ENCODE results near the gene TIGIT. TPM values are rescaled to one million over a fixed set of nuclear protein-coding genes. Genes with fewer than 3 reads are reported as not detected.

Gene TIGIT
- total RNA-seq, 1 donor from 2014 or later: 4.7 TPM

DNA sequence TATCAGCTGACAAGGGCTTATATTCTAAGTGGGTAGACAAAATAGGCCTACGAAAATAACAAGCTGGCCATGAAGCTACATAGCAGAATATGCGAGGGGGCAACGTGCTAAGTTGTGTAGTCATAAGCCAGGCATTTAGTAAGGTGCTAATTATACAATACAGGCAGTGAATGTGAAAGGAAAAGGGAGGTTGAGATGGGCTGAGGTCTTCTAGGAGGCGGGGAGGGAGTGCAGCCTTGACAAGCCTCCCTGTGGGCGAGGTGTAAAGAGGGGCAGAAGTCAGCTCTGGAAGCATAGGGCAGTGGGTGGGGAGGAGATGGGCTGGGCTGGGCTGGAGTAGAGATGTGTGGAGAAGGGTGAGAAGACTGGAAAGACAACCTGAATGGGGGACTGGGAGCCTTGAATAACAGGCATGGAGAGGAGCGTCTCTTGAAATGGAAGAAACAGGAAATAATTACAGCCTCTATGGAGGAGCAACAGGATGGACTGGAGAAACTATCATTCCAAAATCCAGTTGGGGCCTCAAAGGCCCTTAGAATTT is 1.2 kb downstream of the TIGIT start:
- Mint-ChIP-seq H3K4me3 (peak overlapping the region; percentile 28), H3K36me3 (ENCODE audit: low read depth) (no peaks in the 10 kb centered on the region), H3K9me3 (no peaks in the 10 kb centered on the region), H3K27ac (peak overlapping the region; percentile 2), H3K4me1 (peaks cover 19% of the 10 kb centered on the region), H3K27me3 (no peaks in the 10 kb centered on the region)
- intact Hi-C loops (cut with micrococcal nuclease): loop anchor here (5.0 kb wide), 1 partner anchor 53 kb away; no protein-coding TSS in a partner anchor
- peak; percentile 50 for DNase-seq

DNA sequence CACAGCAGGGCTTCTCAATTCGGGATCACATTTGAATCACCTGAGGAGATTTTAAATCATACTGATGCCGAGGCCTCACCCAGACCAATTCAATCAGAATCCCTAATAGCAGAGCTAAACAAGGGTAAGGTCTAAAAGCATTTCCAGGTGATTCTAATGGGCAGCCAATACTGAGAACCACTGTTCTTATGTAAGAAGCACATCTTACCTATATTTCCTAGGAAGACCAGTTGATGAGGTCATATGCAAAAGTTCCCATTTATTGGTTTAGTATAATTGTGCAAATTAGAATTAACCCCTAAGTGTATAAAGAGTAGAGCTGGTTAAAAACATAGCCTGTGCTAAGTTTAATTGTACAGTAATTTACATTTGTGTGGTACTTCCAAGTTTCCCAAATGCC is 2.1 kb downstream of the TIGIT start:
- no peaks in the 10 kb centered on the region for H3K9me3 Mint-ChIP-seq
- H3K27me3 Mint-ChIP-seq: no peaks in the 10 kb centered on the region
- no peak overlapping the region for H3K4me3 Mint-ChIP-seq
- no peak overlapping the region for H3K27ac Mint-ChIP-seq
- no peak for DNase-seq
- intact Hi-C loops (cut with micrococcal nuclease): loop anchor here (1.0 kb wide), 1 partner anchor 142 kb away; no protein-coding TSS in a partner anchor
- peaks cover 18% of the 10 kb centered on the region for H3K4me1 Mint-ChIP-seq
- no peaks in the 10 kb centered on the region for H3K36me3 Mint-ChIP-seq (ENCODE audit: low read depth)

DNA sequence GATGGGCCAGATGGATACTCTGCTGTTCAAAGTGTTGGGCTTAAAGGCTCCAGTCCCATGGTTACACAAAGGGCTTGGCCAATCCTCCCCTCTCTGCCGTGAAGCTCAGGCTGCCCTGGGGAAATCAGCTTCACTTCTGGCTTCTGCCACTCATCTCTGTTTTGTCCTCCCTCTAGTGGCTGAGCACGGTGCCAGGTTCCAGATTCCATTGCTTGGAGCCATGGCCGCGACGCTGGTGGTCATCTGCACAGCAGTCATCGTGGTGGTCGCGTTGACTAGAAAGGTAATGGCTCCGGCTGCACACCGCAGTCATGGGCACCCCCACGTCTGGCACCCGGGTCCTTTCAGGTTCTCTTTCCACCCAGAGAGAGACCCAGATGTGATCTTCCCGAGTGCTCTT is 5.6 kb downstream of the TIGIT start:
- Mint-ChIP-seq H3K36me3 (ENCODE audit: low read depth) (no peaks in the 10 kb centered on the region), H3K4me1 (peaks cover 11% of the 10 kb centered on the region), H3K27me3 (no peaks in the 10 kb centered on the region), H3K9me3 (no peaks in the 10 kb centered on the region), H3K27ac (no peak overlapping the region), H3K4me3 (no peak overlapping the region)
- intact Hi-C loops (cut with micrococcal nuclease): no loop called here
- peak; percentile 69 for DNase-seq

DNA sequence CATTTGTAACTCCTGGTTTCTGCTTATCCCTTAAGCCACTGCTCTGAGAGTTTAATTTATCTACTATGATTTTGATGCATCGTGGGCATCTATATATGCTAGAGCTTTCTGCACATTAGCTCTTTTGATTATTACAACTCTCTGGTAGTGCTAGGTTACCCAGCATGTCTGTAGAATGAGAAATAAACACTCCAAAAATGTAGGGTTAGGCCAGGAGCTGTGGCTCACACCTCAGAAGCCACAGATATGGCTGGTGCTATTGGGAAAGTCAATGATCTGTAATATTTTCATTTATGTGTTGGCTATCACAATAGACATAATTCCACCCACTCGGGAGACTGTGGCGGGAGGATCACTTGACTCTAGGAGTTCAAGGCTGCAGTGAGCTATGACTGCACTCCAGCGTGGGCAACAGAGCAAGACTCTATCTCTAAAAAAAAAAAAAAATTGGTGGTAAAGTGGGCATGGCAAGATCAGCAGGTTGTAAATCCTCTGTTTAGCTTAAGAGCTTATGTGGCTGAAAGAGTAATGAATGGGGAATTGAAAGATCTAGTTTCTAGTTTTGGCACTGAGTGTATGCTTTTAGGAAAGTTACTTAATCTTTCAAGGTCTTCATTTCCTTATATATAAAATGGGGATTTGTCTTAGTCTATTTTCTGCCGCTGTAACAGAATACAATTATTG is 6.3 kb downstream of the TIGIT start:
- DNase-seq: peak; percentile 37
- intact Hi-C loops (cut with micrococcal nuclease): no loop called here
- H3K4me3 Mint-ChIP-seq: no peak overlapping the region
- no peaks in the 10 kb centered on the region for H3K36me3 Mint-ChIP-seq (ENCODE audit: low read depth)
- H3K27me3 Mint-ChIP-seq: no peaks in the 10 kb centered on the region
- H3K9me3 Mint-ChIP-seq: peaks cover 3% of the 10 kb centered on the region
- peaks cover 6% of the 10 kb centered on the region for H3K4me1 Mint-ChIP-seq
- no peak overlapping the region for H3K27ac Mint-ChIP-seq

DNA sequence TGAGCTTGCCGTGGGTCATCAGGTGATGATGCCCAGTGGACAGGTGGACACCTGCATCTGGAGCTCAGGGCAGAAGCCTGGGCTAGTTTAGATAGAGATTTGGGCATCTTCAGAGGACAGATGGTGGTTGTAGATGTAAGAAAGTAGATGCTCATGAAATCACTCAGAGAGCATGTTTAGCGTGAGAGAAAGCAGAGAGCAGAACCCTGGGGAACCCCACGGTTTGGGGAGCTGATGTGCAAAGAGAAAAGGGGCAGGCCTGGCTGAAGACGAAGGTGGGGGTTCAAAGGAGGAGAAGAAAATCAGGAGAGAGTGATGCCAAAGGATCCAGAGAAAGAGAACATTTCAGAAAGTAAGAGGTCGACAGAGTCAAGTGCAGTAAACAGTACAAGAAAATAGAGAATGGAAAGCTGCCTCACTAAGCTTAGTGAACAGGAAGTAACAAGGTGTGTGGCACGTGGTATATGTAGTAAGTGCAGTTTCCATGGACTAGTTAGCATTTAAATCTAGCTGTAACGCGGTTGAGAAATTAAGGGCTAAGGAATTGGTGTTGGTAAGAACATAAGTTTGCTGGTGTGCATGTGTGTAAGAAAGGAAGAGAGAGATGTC is 13.5 kb downstream of the TIGIT start:
- intact Hi-C loops (cut with micrococcal nuclease): no loop called here
- no peak for DNase-seq
- Mint-ChIP-seq H3K4me3 (peak overlapping the region; percentile 13), H3K9me3 (peaks cover 14% of the 10 kb centered on the region), H3K36me3 (ENCODE audit: low read depth) (no peaks in the 10 kb centered on the region), H3K4me1 (peaks cover 28% of the 10 kb centered on the region), H3K27ac (peak overlapping the region; percentile 83), H3K27me3 (no peaks in the 10 kb centered on the region)

DNA sequence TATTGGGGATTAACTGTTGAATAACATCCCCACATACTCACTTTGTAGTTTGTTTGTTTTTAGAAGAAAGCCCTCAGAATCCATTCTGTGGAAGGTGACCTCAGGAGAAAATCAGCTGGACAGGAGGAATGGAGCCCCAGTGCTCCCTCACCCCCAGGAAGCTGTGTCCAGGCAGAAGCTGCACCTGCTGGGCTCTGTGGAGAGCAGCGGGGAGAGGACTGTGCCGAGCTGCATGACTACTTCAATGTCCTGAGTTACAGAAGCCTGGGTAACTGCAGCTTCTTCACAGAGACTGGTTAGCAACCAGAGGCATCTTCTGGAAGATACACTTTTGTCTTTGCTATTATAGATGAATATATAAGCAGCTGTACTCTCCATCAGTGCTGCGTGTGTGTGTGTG is 14.0 kb downstream of the TIGIT start:
- H3K9me3 Mint-ChIP-seq: peaks cover 14% of the 10 kb centered on the region
- H3K4me1 Mint-ChIP-seq: peaks cover 28% of the 10 kb centered on the region
- H3K36me3 Mint-ChIP-seq (ENCODE audit: low read depth): no peaks in the 10 kb centered on the region
- no peak overlapping the region for H3K4me3 Mint-ChIP-seq
- DNase-seq: no peak
- H3K27me3 Mint-ChIP-seq: no peaks in the 10 kb centered on the region
- H3K27ac Mint-ChIP-seq: peak overlapping the region; percentile 92
- intact Hi-C loops (cut with micrococcal nuclease): loop anchor here (1.0 to 2.0 kb wide), 3 partner anchors 8 to 21 kb away; no protein-coding TSS in a partner anchor

DNA sequence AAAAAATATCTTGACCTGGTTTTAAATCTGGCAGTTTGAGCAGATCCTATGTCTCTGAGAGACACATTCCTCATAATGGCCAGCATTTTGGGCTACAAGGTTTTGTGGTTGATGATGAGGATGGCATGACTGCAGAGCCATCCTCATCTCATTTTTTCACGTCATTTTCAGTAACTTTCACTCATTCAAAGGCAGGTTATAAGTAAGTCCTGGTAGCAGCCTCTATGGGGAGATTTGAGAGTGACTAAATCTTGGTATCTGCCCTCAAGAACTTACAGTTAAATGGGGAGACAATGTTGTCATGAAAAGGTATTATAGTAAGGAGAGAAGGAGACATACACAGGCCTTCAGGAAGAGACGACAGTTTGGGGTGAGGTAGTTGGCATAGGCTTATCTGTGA is 14.5 kb downstream of the TIGIT start:
- H3K27me3 Mint-ChIP-seq: no peaks in the 10 kb centered on the region
- H3K9me3 Mint-ChIP-seq: peaks cover 15% of the 10 kb centered on the region
- peaks cover 29% of the 10 kb centered on the region for H3K4me1 Mint-ChIP-seq
- H3K4me3 Mint-ChIP-seq: peak overlapping the region; percentile 49
- no peak for DNase-seq
- intact Hi-C loops (cut with micrococcal nuclease): loop anchor here (1.0 to 2.0 kb wide), 3 partner anchors 8 to 20 kb away; no protein-coding TSS in a partner anchor
- H3K36me3 Mint-ChIP-seq (ENCODE audit: low read depth): no peaks in the 10 kb centered on the region
- peak overlapping the region; percentile 92 for H3K27ac Mint-ChIP-seq

DNA sequence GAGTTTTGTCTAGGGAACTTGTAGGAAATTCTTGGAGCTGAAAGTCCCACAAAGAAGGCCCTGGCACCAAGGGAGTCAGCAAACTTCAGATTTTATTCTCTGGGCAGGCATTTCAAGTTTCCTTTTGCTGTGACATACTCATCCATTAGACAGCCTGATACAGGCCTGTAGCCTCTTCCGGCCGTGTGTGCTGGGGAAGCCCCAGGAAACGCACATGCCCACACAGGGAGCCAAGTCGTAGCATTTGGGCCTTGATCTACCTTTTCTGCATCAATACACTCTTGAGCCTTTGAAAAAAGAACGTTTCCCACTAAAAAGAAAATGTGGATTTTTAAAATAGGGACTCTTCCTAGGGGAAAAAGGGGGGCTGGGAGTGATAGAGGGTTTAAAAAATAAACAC is 15.0 kb downstream of the TIGIT start:
- Mint-ChIP-seq H3K9me3 (peaks cover 18% of the 10 kb centered on the region), H3K27me3 (no peaks in the 10 kb centered on the region), H3K4me3 (peak overlapping the region; percentile 49), H3K4me1 (peaks cover 33% of the 10 kb centered on the region), H3K36me3 (ENCODE audit: low read depth) (no peaks in the 10 kb centered on the region), H3K27ac (peak overlapping the region; percentile 92)
- peak; percentile 79 for DNase-seq
- intact Hi-C loops (cut with micrococcal nuclease): loop anchor here (1.0 to 2.0 kb wide), 3 partner anchors 7 to 20 kb away; no protein-coding TSS in a partner anchor

DNA sequence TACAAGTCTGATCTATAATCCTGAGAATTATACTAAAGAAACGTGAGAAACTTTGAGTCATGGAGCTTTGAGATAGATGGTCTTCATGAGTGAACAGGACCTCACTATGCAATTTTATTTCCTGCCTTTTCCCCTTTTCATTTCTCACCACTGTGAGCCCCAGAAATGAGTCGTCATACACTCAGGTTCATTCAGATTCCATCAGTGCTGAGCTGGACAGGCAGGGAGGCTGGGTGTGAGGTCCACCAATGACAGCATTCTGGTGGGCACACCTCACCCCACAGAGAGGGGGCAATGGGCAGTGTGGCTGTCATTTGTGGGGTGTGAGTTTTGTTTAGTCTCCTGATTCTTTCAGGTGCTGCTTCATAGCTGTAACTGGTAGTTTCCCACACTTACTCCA is 16.9 kb downstream of the TIGIT start:
- Mint-ChIP-seq H3K4me3 (no peak overlapping the region), H3K4me1 (peaks cover 48% of the 10 kb centered on the region), H3K27ac (peak overlapping the region; percentile 71), H3K9me3 (peaks cover 10% of the 10 kb centered on the region), H3K27me3 (no peaks in the 10 kb centered on the region), H3K36me3 (ENCODE audit: low read depth) (no peaks in the 10 kb centered on the region)
- no peak for DNase-seq
- intact Hi-C loops (cut with micrococcal nuclease): loop anchor here (1.0 kb wide), 1 partner anchor 22 kb away; no protein-coding TSS in a partner anchor

DNA sequence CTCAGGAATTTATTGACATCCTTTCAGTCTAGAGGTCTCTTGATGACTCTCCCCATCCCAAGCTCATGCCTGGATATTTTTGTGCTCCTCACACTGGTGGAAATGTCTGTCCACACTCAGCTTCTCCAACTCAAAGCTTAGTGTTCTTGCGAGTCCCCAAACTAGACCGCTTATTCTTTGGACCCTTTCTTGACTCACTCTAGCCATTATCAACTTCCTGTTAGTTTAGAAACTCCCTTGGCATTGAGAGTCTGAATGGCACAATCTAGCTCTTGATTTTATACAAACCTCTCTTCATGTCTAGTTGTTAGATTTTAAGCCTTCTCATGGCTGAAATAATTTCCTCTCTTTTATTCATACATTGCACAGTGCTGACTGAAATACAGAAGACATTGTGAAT is 19.6 kb downstream of the TIGIT start:
- no peak overlapping the region for H3K4me3 Mint-ChIP-seq
- H3K9me3 Mint-ChIP-seq: peaks cover 5% of the 10 kb centered on the region

DNA sequence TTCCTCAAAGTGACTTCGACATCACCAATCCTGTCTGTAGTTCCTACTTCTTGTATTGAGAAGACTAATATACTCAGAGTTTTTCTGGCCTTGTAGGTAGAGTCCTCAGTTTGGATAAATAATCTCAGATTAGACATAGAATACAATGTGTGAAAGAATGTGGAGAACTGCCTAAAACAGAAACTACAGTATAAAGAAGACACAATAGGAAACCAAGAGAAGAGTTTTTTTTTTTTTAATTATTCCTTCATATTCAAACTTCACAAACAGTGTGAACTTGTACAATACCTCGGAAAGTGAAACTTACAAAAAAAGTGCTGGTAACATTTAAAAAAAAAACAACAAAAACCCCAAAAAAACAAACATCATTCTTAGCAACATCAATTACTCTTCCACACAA is 20.5 kb downstream of the TIGIT start:
- peaks cover 5% of the 10 kb centered on the region for H3K9me3 Mint-ChIP-seq
- peaks cover 39% of the 10 kb centered on the region for H3K4me1 Mint-ChIP-seq
- H3K36me3 Mint-ChIP-seq (ENCODE audit: low read depth): peaks cover under 1% of the 10 kb centered on the region
- H3K4me3 Mint-ChIP-seq: peak overlapping the region; percentile 32
- peak overlapping the region; percentile 56 for H3K27ac Mint-ChIP-seq
- H3K27me3 Mint-ChIP-seq: no peaks in the 10 kb centered on the region
- intact Hi-C loops (cut with micrococcal nuclease): no loop called here
- no peak for DNase-seq

More for the DNA sequence above, 19.6 kb downstream of the TIGIT start:
- DNase-seq: no peak
- peak overlapping the region; percentile 69 for H3K27ac Mint-ChIP-seq
- no peaks in the 10 kb centered on the region for H3K36me3 Mint-ChIP-seq (ENCODE audit: low read depth)
- H3K4me1 Mint-ChIP-seq: peaks cover 44% of the 10 kb centered on the region
- intact Hi-C loops (cut with micrococcal nuclease): no loop called here
- no peaks in the 10 kb centered on the region for H3K27me3 Mint-ChIP-seq

DNA sequence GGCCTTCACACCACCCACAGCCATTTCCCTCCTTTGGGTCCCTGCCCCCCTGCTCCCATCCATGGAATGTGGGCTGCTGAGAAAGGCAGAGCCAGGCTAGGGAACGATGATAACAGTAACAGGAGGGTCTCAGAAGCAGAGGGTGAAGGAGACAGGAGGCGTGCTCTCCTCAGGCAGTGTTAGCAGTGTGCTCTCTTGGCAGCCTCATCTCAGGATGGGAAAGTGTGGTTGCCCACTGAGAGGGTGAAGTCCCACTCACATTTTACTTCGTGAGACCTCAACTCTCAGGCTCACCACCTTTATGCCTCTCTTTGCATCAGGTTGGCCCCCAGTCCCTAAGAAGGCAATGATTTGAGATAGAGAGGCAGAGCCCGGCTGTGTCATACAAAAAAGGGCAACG is 24.5 kb downstream of the TIGIT start:
- Mint-ChIP-seq H3K4me1 (peaks cover 44% of the 10 kb centered on the region), H3K27ac (peak overlapping the region; percentile 70), H3K4me3 (no peak overlapping the region), H3K27me3 (no peaks in the 10 kb centered on the region), H3K36me3 (ENCODE audit: low read depth) (peaks cover 3% of the 10 kb centered on the region), H3K9me3 (peaks cover 5% of the 10 kb centered on the region)
- no peak for DNase-seq
- intact Hi-C loops (cut with micrococcal nuclease): no loop called here

DNA sequence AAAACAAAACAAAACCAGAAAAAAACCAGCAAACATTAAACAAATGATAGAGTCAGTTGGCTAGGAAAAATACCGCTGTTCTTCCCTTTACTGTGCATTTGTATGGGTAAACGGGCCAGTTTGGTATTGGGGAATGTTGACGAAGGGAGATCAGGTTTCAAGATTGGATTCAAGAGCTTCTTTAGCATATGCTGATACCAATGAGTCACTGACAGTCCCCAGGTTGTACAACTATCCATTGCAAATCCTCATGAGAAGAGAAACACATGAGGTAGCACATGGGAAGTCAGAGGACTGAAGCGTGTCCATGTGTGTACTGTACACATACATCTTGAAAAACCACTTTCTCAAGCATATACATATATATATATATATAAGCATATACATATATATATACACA is 25.6 kb downstream of the TIGIT start:
- intact Hi-C loops (cut with micrococcal nuclease): no loop called here
- Mint-ChIP-seq H3K4me1 (peaks cover 44% of the 10 kb centered on the region), H3K36me3 (ENCODE audit: low read depth) (peaks cover 3% of the 10 kb centered on the region), H3K9me3 (no peaks in the 10 kb centered on the region), H3K27ac (no peak overlapping the region), H3K27me3 (no peaks in the 10 kb centered on the region), H3K4me3 (no peak overlapping the region)
- no peak for DNase-seq

DNA sequence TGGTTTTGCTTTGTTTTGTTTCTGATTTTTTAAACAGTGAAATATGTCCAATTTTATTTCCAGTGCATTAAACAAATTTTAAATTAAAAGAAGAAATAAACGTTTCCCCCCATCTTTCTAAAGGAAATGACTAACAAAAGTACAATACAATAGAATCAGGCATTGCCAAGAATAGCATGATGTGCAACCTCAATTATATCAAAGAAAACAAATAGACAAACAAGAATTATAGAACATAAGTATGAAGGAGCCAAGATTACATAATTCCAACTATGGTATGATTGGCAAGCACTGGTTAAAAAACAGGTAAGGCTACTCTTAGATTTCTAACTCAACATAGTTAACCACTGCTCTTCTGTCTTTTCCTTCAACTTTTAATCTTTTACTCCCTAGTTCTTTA is 26.4 kb downstream of the TIGIT start:
- no peak for DNase-seq
- peaks cover 3% of the 10 kb centered on the region for H3K36me3 Mint-ChIP-seq (ENCODE audit: low read depth)
- no peak overlapping the region for H3K4me3 Mint-ChIP-seq
- no peaks in the 10 kb centered on the region for H3K27me3 Mint-ChIP-seq
- peaks cover 42% of the 10 kb centered on the region for H3K4me1 Mint-ChIP-seq
- no peak overlapping the region for H3K27ac Mint-ChIP-seq
- intact Hi-C loops (cut with micrococcal nuclease): loop anchor here (10.0 kb wide), 2 partner anchors 265 to 575 kb away; partner anchors contain the start of genes ATP6V1A, CCDC191, NAA50 and QTRT2
- H3K9me3 Mint-ChIP-seq: no peaks in the 10 kb centered on the region

All from activated CD4-positive, alpha-beta T cell treated with anti-CD3 and anti-CD28 coated beads, Interleukin-2, amount 10 ng/mL, durations not matched to agents 24 days and 14 days (primary cell).